ENCODE data around the gene CALD1.

The CALD1 gene

GRCh38 chr7:134865001-134865845, 85.8 kb downstream of the CALD1 start:
- no peak for TF ChIP-seq CTCF (conservative IDR thresholded peaks at IDR 0.05; ENCODE audit: control insufficient read depth, insufficient read depth, low read depth, low read length)
- peak; percentile 78 for DNase-seq (ENCODE audit: low read depth)
- peak overlapping the region; percentile 38 for H3K4me3 ChIP-seq (ENCODE audit: control insufficient read depth, low read depth, low read length)

GRCh38 chr7:134866617-134867016, 87.2 kb downstream of the CALD1 start:
- DNase-seq (ENCODE audit: low read depth), result peak; percentile 37
- H3K4me3 ChIP-seq (ENCODE audit: control insufficient read depth, low read depth, low read length), result no peak overlapping the region
- no peak for TF ChIP-seq CTCF (conservative IDR thresholded peaks at IDR 0.05; ENCODE audit: control insufficient read depth, insufficient read depth, low read depth, low read length)

GRCh38 chr7:134870156-134870555, 90.7 kb downstream of the CALD1 start:
- H3K4me3 ChIP-seq (ENCODE audit: control insufficient read depth, low read depth, low read length), result no peak overlapping the region
- DNase-seq (ENCODE audit: low read depth), result no peak
- no peak for TF ChIP-seq CTCF (conservative IDR thresholded peaks at IDR 0.05; ENCODE audit: control insufficient read depth, insufficient read depth, low read depth, low read length)

- no peak for TF ChIP-seq CTCF (conservative IDR thresholded peaks at IDR 0.05; ENCODE audit: control insufficient read depth, insufficient read depth, low read depth, low read length)
- DNase-seq (ENCODE audit: low read depth), result no peak
- no peak overlapping the region for H3K4me3 ChIP-seq (ENCODE audit: control insufficient read depth, low read depth, low read length)
Measured at GRCh38 chr7:134870781-134871180, 91.3 kb downstream of the CALD1 start.

GRCh38 chr7:134873253-134873652, 93.8 kb downstream of the CALD1 start:
- H3K4me3 ChIP-seq (ENCODE audit: control insufficient read depth, low read depth, low read length), result no peak overlapping the region
- peak; percentile 78 for DNase-seq (ENCODE audit: low read depth)
- TF ChIP-seq CTCF (conservative IDR thresholded peaks at IDR 0.05; ENCODE audit: control insufficient read depth, insufficient read depth, low read depth, low read length), result no peak

GRCh38 chr7:134874407-134874806, 95.0 kb downstream of the CALD1 start:
- no peak overlapping the region for H3K4me3 ChIP-seq (ENCODE audit: control insufficient read depth, low read depth, low read length)
- DNase-seq (ENCODE audit: low read depth), result no peak
- TF ChIP-seq CTCF (conservative IDR thresholded peaks at IDR 0.05; ENCODE audit: control insufficient read depth, insufficient read depth, low read depth, low read length), result no peak

All from fibroblast of mammary gland (primary cell).